ENCODE measurements around the gene A3GALT2.

The A3GALT2 gene

GRCh38 chr1:33367485-33368405, 46.8 kb upstream of the A3GALT2 start:
- Histone ChIP-seq H3K27ac (ENCODE audit: poor library complexity, severe bottlenecking) (no peak overlapping the region), H3K9me3 (ENCODE audit: severe bottlenecking) (no peaks in the 10 kb centered on the region)
- ATAC-seq (ENCODE audit: low read depth): peak; percentile 82

GRCh38 chr1:33366762-33367484, 46.0 kb upstream of the A3GALT2 start:
- no peak for TF ChIP-seq CTCF (IDR thresholded peaks at IDR 0.05; ENCODE audit: poor library complexity, severe bottlenecking)
- Histone ChIP-seq H3K9me3 (ENCODE audit: severe bottlenecking) (no peaks in the 10 kb centered on the region), H3K4me3 (ENCODE audit: severe bottlenecking) (no peak overlapping the region), H3K36me3 (ENCODE audit: low read depth) (peaks cover 27% of the 10 kb centered on the region), H3K27ac (ENCODE audit: poor library complexity, severe bottlenecking) (no peak overlapping the region), H3K27me3 (ENCODE audit: insufficient read depth, poor library complexity, severe bottlenecking) (no peaks in the 10 kb centered on the region), H3K4me1 (ENCODE audit: insufficient read depth, poor library complexity, severe bottlenecking) (peaks cover 10% of the 10 kb centered on the region)
- DNase-seq (ENCODE audit: low spot score): no peak
- no peak for ATAC-seq (ENCODE audit: low read depth)

More at GRCh38 chr1:33367485-33368405, 46.8 kb upstream of the A3GALT2 start:
- no peak overlapping the region for H3K4me3 ChIP-seq (ENCODE audit: severe bottlenecking)
- peaks cover 10% of the 10 kb centered on the region for H3K4me1 ChIP-seq (ENCODE audit: insufficient read depth, poor library complexity, severe bottlenecking)
- H3K27me3 ChIP-seq (ENCODE audit: insufficient read depth, poor library complexity, severe bottlenecking): no peaks in the 10 kb centered on the region
- peaks cover 23% of the 10 kb centered on the region for H3K36me3 ChIP-seq (ENCODE audit: low read depth)
- TF ChIP-seq CTCF (IDR thresholded peaks at IDR 0.05; ENCODE audit: poor library complexity, severe bottlenecking): peak; percentile 96
- no peak for DNase-seq (ENCODE audit: low spot score)

GRCh38 chr1:33365560-33365997, 44.7 kb upstream of the A3GALT2 start:
- Histone ChIP-seq H3K9me3 (ENCODE audit: severe bottlenecking) (no peaks in the 10 kb centered on the region), H3K27me3 (ENCODE audit: insufficient read depth, poor library complexity, severe bottlenecking) (no peaks in the 10 kb centered on the region), H3K27ac (ENCODE audit: poor library complexity, severe bottlenecking) (no peak overlapping the region), H3K36me3 (ENCODE audit: low read depth) (peaks cover 31% of the 10 kb centered on the region), H3K4me1 (ENCODE audit: insufficient read depth, poor library complexity, severe bottlenecking) (peaks cover 10% of the 10 kb centered on the region), H3K4me3 (ENCODE audit: severe bottlenecking) (no peak overlapping the region)
- no peak for ATAC-seq (ENCODE audit: low read depth)
- TF ChIP-seq CTCF (IDR thresholded peaks at IDR 0.05; ENCODE audit: poor library complexity, severe bottlenecking): no peak
- DNase-seq (ENCODE audit: low spot score): no peak

- DNase-seq (ENCODE audit: low spot score) (no peak), ATAC-seq (ENCODE audit: low read depth) (no peak)
- no peak for TF ChIP-seq CTCF (IDR thresholded peaks at IDR 0.05; ENCODE audit: poor library complexity, severe bottlenecking)
- Histone ChIP-seq H3K27ac (ENCODE audit: poor library complexity, severe bottlenecking) (no peak overlapping the region), H3K4me1 (ENCODE audit: insufficient read depth, poor library complexity, severe bottlenecking) (peaks cover 6% of the 10 kb centered on the region), H3K4me3 (ENCODE audit: severe bottlenecking) (no peak overlapping the region), H3K36me3 (ENCODE audit: low read depth) (peaks cover 33% of the 10 kb centered on the region), H3K9me3 (ENCODE audit: severe bottlenecking) (no peaks in the 10 kb centered on the region), H3K27me3 (ENCODE audit: insufficient read depth, poor library complexity, severe bottlenecking) (no peaks in the 10 kb centered on the region)
Measured at GRCh38 chr1:33364565-33364918, 43.6 kb upstream of the A3GALT2 start.

All from RWPE2 (cell line).